Neural cell (in vitro differentiated cells): ENCODE results near the gene ADAMTS16. TPM values are rescaled to one million over a fixed set of nuclear protein-coding genes. Genes with fewer than 3 reads are reported as not detected.

ENCODE experiments used
- H2AFZ ChIP-seq: fragments of 200-600, 300-800 bp; sonication (generic), shearing (Covaris generic); 2 replicates; pipeline ENCODE4 v1.6.0; 2014; ENCODE audit warnings: low read depth, mild to moderate bottlenecking, antibody characterized with exemption, low read length, moderate library complexity
- H3F3A ChIP-seq: fragments of 200-600 bp; shearing (Covaris generic); 2 replicates; pipeline ENCODE4 v1.6.1; 2016; ENCODE audit warnings: mild to moderate bottlenecking, moderate library complexity, mixed read lengths, antibody characterized with exemption, low read length; ENCODE audit not compliant: insufficient read depth, poor library complexity, severe bottlenecking
- H3K27ac ChIP-seq: fragments of 200-600, 300-800 bp; sonication (generic), shearing (Covaris generic); 2 replicates; pipeline ENCODE4 v1.5.1; 2014; ENCODE audit warnings: mild to moderate bottlenecking, low read length, moderate library complexity
- H3K27me3 ChIP-seq: fragments of 300-800, 200-600 bp; sonication (generic), shearing (Covaris generic); 2 replicates; pipeline ENCODE4 v1.6.0; 2014; ENCODE audit warnings: mild to moderate bottlenecking, low read depth, low read length, moderate library complexity; ENCODE audit not compliant: insufficient read depth
- H3K36me3 ChIP-seq: fragments of 300-800, 200-600 bp; sonication (generic), shearing (Covaris generic); 2 replicates; pipeline ENCODE4 v1.5.1; 2014; ENCODE audit warnings: mild to moderate bottlenecking, antibody characterized with exemption, low read length, moderate library complexity; ENCODE audit not compliant: insufficient read depth
- H3K4me2 ChIP-seq: fragments of 300-800, 200-600 bp; sonication (generic), shearing (Covaris generic); 2 replicates; pipeline ENCODE4 v1.6.0; 2014; ENCODE audit warnings: mild to moderate bottlenecking, low read length
- H3K4me3 ChIP-seq: fragments of 300-800, 200-600 bp; sonication (generic), shearing (Covaris generic); 2 replicates; pipeline ENCODE4 v1.5.1; 2014; ENCODE audit warnings: mild to moderate bottlenecking, low read length, moderate library complexity
- H3K79me2 ChIP-seq: fragments of 200-600 bp; shearing (Covaris generic); replicated peaks from 2 replicates; pipeline ENCODE4 v1.6.0; 2014; ENCODE audit warnings: mild to moderate bottlenecking, low read length, moderate library complexity; ENCODE audit not compliant: insufficient read depth
- H3K9ac ChIP-seq: fragments of 300-800, 200-600 bp; sonication (generic), shearing (Covaris generic); 2 replicates; pipeline ENCODE4 v1.6.1; 2016; ENCODE audit warnings: mild to moderate bottlenecking, low read length, mixed read lengths
- H3K9me2 ChIP-seq: fragments of 200-600 bp; shearing (Covaris generic); 2 replicates; pipeline ENCODE4 v1.6.1; 2016; ENCODE audit warnings: mild to moderate bottlenecking, low read length, mixed read lengths; ENCODE audit not compliant: insufficient read depth
- H3K9me3 ChIP-seq: fragments of 200-600, 300-800 bp; sonication (generic), shearing (Covaris generic); 2 replicates; pipeline ENCODE4 v1.6.1; 2016; ENCODE audit warnings: mild to moderate bottlenecking, mixed run types, low read length, moderate library complexity, mixed read lengths
- H4K20me1 ChIP-seq: fragments of 200-600 bp; shearing (Covaris generic); 2 replicates; pipeline ENCODE4 v1.6.1; 2016; ENCODE audit warnings: mild to moderate bottlenecking, mixed run types; ENCODE audit not compliant: insufficient read depth
- EP300 ChIP-seq: fragments of 450-650 bp; conservative IDR thresholded peaks from 2 replicates; pipeline ENCODE4 v1.6.1; 2014; ENCODE audit warnings: antibody characterized with exemption, mild to moderate bottlenecking, moderate library complexity; ENCODE audit not compliant: poor library complexity, severe bottlenecking
- EZH2 ChIP-seq: fragments of 200-600, 300-800 bp; shearing (Covaris generic), sonication (generic); IDR thresholded peaks from 2 replicates; pipeline ENCODE4 v1.6.1; 2014; ENCODE audit warnings: antibody characterized with exemption, low read length, borderline replicate concordance, mild to moderate bottlenecking; ENCODE audit not compliant: insufficient read depth, poor library complexity, severe bottlenecking
- MXI1 ChIP-seq: fragments of 450-650 bp; conservative IDR thresholded peaks from 2 replicates; pipeline ENCODE4 v1.6.1; 2014; ENCODE audit warnings: antibody characterized with exemption, mild to moderate bottlenecking; ENCODE audit not compliant: poor library complexity, severe bottlenecking
- POLR2AphosphoS5 ChIP-seq: IDR thresholded peaks from 2 replicates; pipeline ENCODE4 v1.6.1; 2012
- RAD21 ChIP-seq: fragments of 450-650 bp; conservative IDR thresholded peaks from 2 replicates; pipeline ENCODE4 v1.6.1; 2014; ENCODE audit warnings: antibody characterized with exemption, mild to moderate bottlenecking, moderate library complexity
- SMC3 ChIP-seq: fragments of 450-650 bp; conservative IDR thresholded peaks from 2 replicates; pipeline ENCODE4 v1.6.1; 2014; ENCODE audit warnings: antibody characterized with exemption, mild to moderate bottlenecking, moderate library complexity; ENCODE audit not compliant: poor library complexity
- TAF1 ChIP-seq: IDR thresholded peaks from 2 replicates; pipeline ENCODE4 v1.6.1; 2012; ENCODE audit warnings: low read depth
- polyA plus RNA-seq: library from polyadenylated mRNA; depleted of rRNA; stranded (reverse); fragments of >200 nt; gene quantifications from 2 replicates; pipeline ENCODE4 v1.2.3, GENCODE V29; 2014
- TF ChIP-seq, protein P1 (sequence below): fragments of 450-650 bp; IDR thresholded peaks from 2 replicates; pipeline ENCODE4 v1.5.1; 2014; ENCODE audit warnings: antibody characterized with exemption, mild to moderate bottlenecking, moderate library complexity; ENCODE audit not compliant: poor library complexity, severe bottlenecking
- TF ChIP-seq, protein P2 (sequence below): IDR thresholded peaks from 2 replicates; pipeline ENCODE4 v1.6.1; 2012; ENCODE audit warnings: borderline replicate concordance

Gene ADAMTS16
- polyA plus RNA-seq, 1 donor from 2014 or later, result 1.3 TPM

DNA sequence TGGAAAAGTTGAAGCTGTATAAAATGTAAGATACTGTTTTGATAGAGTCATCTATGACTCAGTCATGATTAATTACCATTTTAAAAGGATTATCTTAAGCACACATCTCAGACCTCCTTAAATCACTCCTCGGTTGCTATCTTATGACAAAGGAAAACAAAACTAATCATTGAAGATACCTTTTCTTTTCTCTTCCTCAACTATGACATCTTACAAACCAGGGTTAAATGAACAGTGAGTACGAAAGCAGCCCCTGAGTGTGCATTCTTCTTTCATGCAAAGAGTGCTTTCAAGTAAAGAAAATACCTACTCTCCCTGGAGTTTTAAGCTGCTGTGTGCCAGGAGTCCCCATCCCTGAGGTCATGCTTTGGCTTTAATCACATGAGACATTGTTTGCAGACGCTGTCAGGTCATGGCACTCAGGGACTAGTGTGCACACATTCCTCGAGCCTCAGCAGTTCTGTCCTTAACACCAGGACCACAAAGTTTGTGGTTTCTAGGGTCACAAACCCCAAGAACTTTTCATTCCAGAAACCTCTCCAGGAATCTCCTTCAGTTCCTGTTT is 195.7 kb downstream of the ADAMTS16 start:
- no peaks in the 10 kb centered on the region for H3K9me2 ChIP-seq
- H2AFZ ChIP-seq, result no peak overlapping the region
- no peaks in the 10 kb centered on the region for H3K27me3 ChIP-seq
- H3K4me2 ChIP-seq, result no peak overlapping the region
- H3F3A ChIP-seq, result no peaks in the 10 kb centered on the region
- no peaks in the 10 kb centered on the region for H3K79me2 ChIP-seq
- H3K9ac ChIP-seq, result no peak overlapping the region
- no peak for TF ChIP-seq RAD21
- no peak for TF ChIP-seq EP300
- TF ChIP-seq, protein P1, sequence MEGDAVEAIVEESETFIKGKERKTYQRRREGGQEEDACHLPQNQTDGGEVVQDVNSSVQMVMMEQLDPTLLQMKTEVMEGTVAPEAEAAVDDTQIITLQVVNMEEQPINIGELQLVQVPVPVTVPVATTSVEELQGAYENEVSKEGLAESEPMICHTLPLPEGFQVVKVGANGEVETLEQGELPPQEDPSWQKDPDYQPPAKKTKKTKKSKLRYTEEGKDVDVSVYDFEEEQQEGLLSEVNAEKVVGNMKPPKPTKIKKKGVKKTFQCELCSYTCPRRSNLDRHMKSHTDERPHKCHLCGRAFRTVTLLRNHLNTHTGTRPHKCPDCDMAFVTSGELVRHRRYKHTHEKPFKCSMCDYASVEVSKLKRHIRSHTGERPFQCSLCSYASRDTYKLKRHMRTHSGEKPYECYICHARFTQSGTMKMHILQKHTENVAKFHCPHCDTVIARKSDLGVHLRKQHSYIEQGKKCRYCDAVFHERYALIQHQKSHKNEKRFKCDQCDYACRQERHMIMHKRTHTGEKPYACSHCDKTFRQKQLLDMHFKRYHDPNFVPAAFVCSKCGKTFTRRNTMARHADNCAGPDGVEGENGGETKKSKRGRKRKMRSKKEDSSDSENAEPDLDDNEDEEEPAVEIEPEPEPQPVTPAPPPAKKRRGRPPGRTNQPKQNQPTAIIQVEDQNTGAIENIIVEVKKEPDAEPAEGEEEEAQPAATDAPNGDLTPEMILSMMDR, result no peak
- no peak for TF ChIP-seq SMC3
- TF ChIP-seq TAF1, result no peak
- no peak for TF ChIP-seq POLR2AphosphoS5
- TF ChIP-seq, protein P2, sequence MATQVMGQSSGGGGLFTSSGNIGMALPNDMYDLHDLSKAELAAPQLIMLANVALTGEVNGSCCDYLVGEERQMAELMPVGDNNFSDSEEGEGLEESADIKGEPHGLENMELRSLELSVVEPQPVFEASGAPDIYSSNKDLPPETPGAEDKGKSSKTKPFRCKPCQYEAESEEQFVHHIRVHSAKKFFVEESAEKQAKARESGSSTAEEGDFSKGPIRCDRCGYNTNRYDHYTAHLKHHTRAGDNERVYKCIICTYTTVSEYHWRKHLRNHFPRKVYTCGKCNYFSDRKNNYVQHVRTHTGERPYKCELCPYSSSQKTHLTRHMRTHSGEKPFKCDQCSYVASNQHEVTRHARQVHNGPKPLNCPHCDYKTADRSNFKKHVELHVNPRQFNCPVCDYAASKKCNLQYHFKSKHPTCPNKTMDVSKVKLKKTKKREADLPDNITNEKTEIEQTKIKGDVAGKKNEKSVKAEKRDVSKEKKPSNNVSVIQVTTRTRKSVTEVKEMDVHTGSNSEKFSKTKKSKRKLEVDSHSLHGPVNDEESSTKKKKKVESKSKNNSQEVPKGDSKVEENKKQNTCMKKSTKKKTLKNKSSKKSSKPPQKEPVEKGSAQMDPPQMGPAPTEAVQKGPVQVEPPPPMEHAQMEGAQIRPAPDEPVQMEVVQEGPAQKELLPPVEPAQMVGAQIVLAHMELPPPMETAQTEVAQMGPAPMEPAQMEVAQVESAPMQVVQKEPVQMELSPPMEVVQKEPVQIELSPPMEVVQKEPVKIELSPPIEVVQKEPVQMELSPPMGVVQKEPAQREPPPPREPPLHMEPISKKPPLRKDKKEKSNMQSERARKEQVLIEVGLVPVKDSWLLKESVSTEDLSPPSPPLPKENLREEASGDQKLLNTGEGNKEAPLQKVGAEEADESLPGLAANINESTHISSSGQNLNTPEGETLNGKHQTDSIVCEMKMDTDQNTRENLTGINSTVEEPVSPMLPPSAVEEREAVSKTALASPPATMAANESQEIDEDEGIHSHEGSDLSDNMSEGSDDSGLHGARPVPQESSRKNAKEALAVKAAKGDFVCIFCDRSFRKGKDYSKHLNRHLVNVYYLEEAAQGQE, result no peak
- TF ChIP-seq MXI1, result no peak
- no peak for TF ChIP-seq EZH2
- H3K27ac ChIP-seq, result no peak overlapping the region
- H3K9me3 ChIP-seq, result no peaks in the 10 kb centered on the region
- no peak overlapping the region for H3K4me3 ChIP-seq
- H3K36me3 ChIP-seq, result no peaks in the 10 kb centered on the region
- no peaks in the 10 kb centered on the region for H4K20me1 ChIP-seq

DNA sequence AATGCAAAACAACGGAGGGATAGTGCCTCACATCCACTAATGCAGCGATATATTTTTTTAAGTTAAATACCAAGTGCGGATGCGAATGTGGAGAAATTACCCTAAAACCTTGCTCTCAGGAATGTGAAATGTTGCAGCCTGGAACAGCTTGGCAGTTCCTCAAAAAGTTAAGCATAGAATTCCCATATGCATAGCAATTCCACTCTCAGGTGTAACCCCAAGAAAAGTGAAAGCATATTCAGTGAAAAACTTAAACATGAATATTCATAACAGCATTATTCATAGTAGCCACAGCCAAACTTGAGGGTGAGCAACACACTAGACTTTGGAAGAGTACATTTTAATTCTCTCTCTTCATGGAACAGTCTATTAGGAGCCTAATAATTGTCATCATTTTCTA is 199.1 kb downstream of the ADAMTS16 start:
- no peaks in the 10 kb centered on the region for H3K36me3 ChIP-seq
- H3K9ac ChIP-seq, result no peak overlapping the region
- no peaks in the 10 kb centered on the region for H3F3A ChIP-seq
- H3K27ac ChIP-seq, result no peak overlapping the region
- no peak overlapping the region for H3K4me3 ChIP-seq
- H3K9me2 ChIP-seq, result no peaks in the 10 kb centered on the region
- no peak for TF ChIP-seq MXI1
- TF ChIP-seq, protein P1, result no peak
- TF ChIP-seq TAF1, result no peak
- no peak for TF ChIP-seq EP300
- no peak for TF ChIP-seq SMC3
- no peak for TF ChIP-seq RAD21
- TF ChIP-seq POLR2AphosphoS5, result no peak
- TF ChIP-seq, protein P2, result no peak
- TF ChIP-seq EZH2, result no peak
- H3K27me3 ChIP-seq, result no peaks in the 10 kb centered on the region
- no peak overlapping the region for H3K4me2 ChIP-seq
- no peaks in the 10 kb centered on the region for H3K9me3 ChIP-seq
- H3K79me2 ChIP-seq, result no peaks in the 10 kb centered on the region
- no peaks in the 10 kb centered on the region for H4K20me1 ChIP-seq
- no peak overlapping the region for H2AFZ ChIP-seq
